Effector CD4-positive, alpha-beta T cell (primary cell): ENCODE data around the gene MAD1L1.

Experiments used
- DNase-seq: peaks from one replicate; pipeline ENCODE4 v3.0.0-alpha.2; 2020

The MAD1L1 gene

GRCh38 chr7:1804310-1804709 lies 428.4 kb downstream of the MAD1L1 start:
- no peak for DNase-seq

GRCh38 chr7:1802899-1803298 lies 429.8 kb downstream of the MAD1L1 start:
- DNase-seq: no peak

GRCh38 chr7:1800902-1801301 lies 431.8 kb downstream of the MAD1L1 start:
- no peak for DNase-seq

GRCh38 chr7:1798191-1798590 lies 434.6 kb downstream of the MAD1L1 start:
- no peak for DNase-seq

- no peak for DNase-seq
These were observed 437.7 kb downstream of the MAD1L1 start for GRCh38 chr7:1794888-1795542.

- no peak for DNase-seq
These were observed 445.0 kb downstream of the MAD1L1 start for GRCh38 chr7:1787681-1788235.

GRCh38 chr7:1787241-1787640 lies 445.5 kb downstream of the MAD1L1 start:
- DNase-seq: no peak

GRCh38 chr7:1785839-1786238 lies 446.9 kb downstream of the MAD1L1 start:
- no peak for DNase-seq

- DNase-seq: no peak
These were observed 451.4 kb downstream of the MAD1L1 start for GRCh38 chr7:1781369-1781768.

- no peak for DNase-seq
These were observed 453.3 kb downstream of the MAD1L1 start for GRCh38 chr7:1779445-1779844.

- DNase-seq: no peak
These were observed 455.6 kb downstream of the MAD1L1 start for GRCh38 chr7:1777122-1777521.

- DNase-seq: no peak
These were observed 457.4 kb downstream of the MAD1L1 start for GRCh38 chr7:1775389-1775788.

- no peak for DNase-seq
These were observed 462.4 kb downstream of the MAD1L1 start for GRCh38 chr7:1770331-1770730.

- no peak for DNase-seq
These were observed 463.2 kb downstream of the MAD1L1 start for GRCh38 chr7:1769286-1770200.

GRCh38 chr7:1768832-1769231 lies 463.9 kb downstream of the MAD1L1 start:
- DNase-seq: no peak

GRCh38 chr7:1767524-1767923 lies 465.2 kb downstream of the MAD1L1 start:
- no peak for DNase-seq
